ENCODE data around the gene CTXND1. TPM values are rescaled to one million over a fixed set of nuclear protein-coding genes. Genes with fewer than 3 reads are reported as not detected.

Gene CTXND1
- total and polyA plus RNA-seq, 2 of the 4 experiments (the other 2 are of a cell fraction) = not detected

GRCh38 chr15:80216911-80217310 is 35.1 kb downstream of the CTXND1 start:
- H2AFZ ChIP-seq (replicated peaks; ENCODE audit: low read length, poor library complexity) = no peak overlapping the region
- H3K23ac ChIP-seq (ENCODE audit: low read depth, low read length) = no peak overlapping the region
- intact Hi-C loops (cut with micrococcal nuclease) = no loop called here
- ChIA-PET CTCF (no interaction called here), POLR2A (ENCODE audit: unreplicated experiment) (no interaction called here)
- H3K56ac ChIP-seq (ENCODE audit: extremely low read depth, insufficient read depth, low read length) = no peak overlapping the region
- H2AK9ac ChIP-seq (replicated peaks; ENCODE audit: low read depth, low read length, poor library complexity) = no peak overlapping the region
- peaks cover 3% of the 10 kb centered on the region; the same call in 1 of the 2 replicates for H3K9me3 ChIP-seq (ENCODE audit: control insufficient read depth, insufficient read depth, low read length)
- no peak overlapping the region for H3K18ac ChIP-seq (ENCODE audit: low read depth, low read length)
- H3K27ac ChIP-seq (ENCODE audit: insufficient read depth, low read length) = no peak overlapping the region
- no peak overlapping the region for H4K5ac ChIP-seq (ENCODE audit: low read depth, low read length)
- no peak overlapping the region for H2BK15ac ChIP-seq (ENCODE audit: low read depth, low read length)
- no peaks in the 10 kb centered on the region; the same call in none of the 2 replicates for H3K27me3 ChIP-seq (ENCODE audit: control insufficient read depth, insufficient read depth, low read length)
- no peak overlapping the region for H2BK120ac ChIP-seq (ENCODE audit: low read depth, low read length)
- no peak overlapping the region for H3K4ac ChIP-seq (ENCODE audit: low read depth, low read length)
- no peak overlapping the region for H2AK5ac ChIP-seq (ENCODE audit: low read depth, low read length)
- no peak overlapping the region for H2BK20ac ChIP-seq (ENCODE audit: low read depth, low read length)
- DNase-seq (no peak), ATAC-seq (ENCODE audit: low read depth) (no peak)
- dilution Hi-C loops (cut with HindIII; ENCODE audit: low sequenced_read_pairs, unreplicated experiment) = no loop called here
- H3K36me3 ChIP-seq (ENCODE audit: control insufficient read depth, insufficient read depth, low read length) = no peaks in the 10 kb centered on the region
- H3K4me3 ChIP-seq (ENCODE audit: insufficient read depth, low read depth, low read length) = no peak overlapping the region
- no peak overlapping the region for H3K14ac ChIP-seq (replicated peaks; ENCODE audit: low read depth, low read length)
- H4K20me1 ChIP-seq (ENCODE audit: insufficient read depth, low read length) = no peaks in the 10 kb centered on the region
- TF ChIP-seq USF2 (IDR thresholded peaks at IDR 0.05; ENCODE audit: low read depth, low read length) = no peak
- TF ChIP-seq SMC3 (IDR thresholded peaks at IDR 0.05; ENCODE audit: low read depth, low read length) = no peak
- TF ChIP-seq RAD21 (IDR thresholded peaks at IDR 0.05; ENCODE audit: low read length) = no peak
- no CpG with 5 or more reads among the region's 1 CpG for WGBS, 2 experiments (ENCODE audit: extremely low coverage in 2 of 2, insufficient read length in 1 of 2)
- no peaks in the 10 kb centered on the region for H3K4me1 ChIP-seq (ENCODE audit: control insufficient read depth, insufficient read depth, low read length)
- in situ Hi-C loops (cut with MboI; ENCODE audit: low sequenced_read_pairs) = no loop called here
- no peak overlapping the region for H4K91ac ChIP-seq (ENCODE audit: insufficient read depth, low read depth, low read length)
- H3K4me2 ChIP-seq (ENCODE audit: low read depth, low read length) = no peak overlapping the region
- no peaks in the 10 kb centered on the region for H3K9me1 ChIP-seq (ENCODE audit: insufficient read depth, low read length)
- H3K79me1 ChIP-seq (ENCODE audit: low read depth in 1 of 2, low read length in 2 of 2) = no peaks in the 10 kb centered on the region
- no TSS peak for BruUV-seq (replicated peaks)
- H4K8ac ChIP-seq (ENCODE audit: low read depth in 2 of 2, low read length in 2 of 2) = no peak overlapping the region
- no peak overlapping the region for H2BK5ac ChIP-seq (ENCODE audit: low read depth, low read length, poor library complexity, severe bottlenecking)
- H3K9ac ChIP-seq (ENCODE audit: low read depth, low read length) = no peak overlapping the region

All from IMR-90 (cell line).